Gastroesophageal sphincter (tissue), 3 donors: Measurements from ENCODE around the gene CFAP74.

Experiments used
- CTCF ChIP-seq, 4 experiments: fragments of 200-600 bp in 2 of 4; fragments of 450-650 bp in 2 of 4; sonication (generic) in 1 of 4; IDR thresholded peaks; one replicate each; pipeline ENCODE4 v1.5.1; 2017 to 2019; ENCODE audit warnings: antibody characterized with exemption in 4 of 4, mild to moderate bottlenecking in 2 of 4, moderate library complexity in 2 of 4
- EP300 ChIP-seq: sonication (generic); formaldehyde crosslinking; IDR thresholded peaks from one replicate; pipeline ENCODE4 v1.6.1; 2017; ENCODE audit warnings: antibody characterized with exemption, mild to moderate bottlenecking
- POLR2A ChIP-seq, 2 donors: fragments of 450-650 bp; IDR thresholded peaks; one replicate each; pipeline ENCODE4 v1.6.1; 2017; ENCODE audit warnings: antibody characterized with exemption in 2 of 2, mild to moderate bottlenecking in 2 of 2, moderate library complexity in 1 of 2
- POLR2AphosphoS5 ChIP-seq: sonication (generic); formaldehyde crosslinking; IDR thresholded peaks from one replicate; pipeline ENCODE4 v1.6.1; 2017; ENCODE audit warnings: antibody characterized with exemption

DNA sequence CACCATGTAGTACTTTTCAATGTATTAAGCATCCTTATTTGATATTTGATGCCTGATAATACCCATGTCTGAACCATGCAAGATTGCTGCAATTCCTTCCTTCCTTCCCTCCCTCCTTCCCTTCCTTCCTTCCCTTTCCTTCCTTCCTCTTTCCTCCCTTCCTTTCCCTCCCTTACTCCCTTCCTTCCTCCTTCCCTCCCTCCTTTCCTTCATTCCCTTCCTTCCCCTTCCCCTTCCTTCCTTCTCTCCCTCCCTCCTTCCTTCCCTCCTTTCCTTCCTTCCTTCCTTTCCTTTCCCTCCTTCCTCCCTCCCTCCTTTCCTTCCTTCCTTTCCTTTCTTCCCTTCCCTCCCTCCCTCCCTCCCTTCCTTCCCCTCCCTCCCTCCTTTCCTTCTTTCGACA, 54.8 kb downstream of the CFAP74 start:
- TF ChIP-seq CTCF (IDR thresholded peaks at IDR 0.05) (no peak), POLR2A (IDR thresholded peaks at IDR 0.05) (no peak), POLR2AphosphoS5 (no peak), EP300 (no peak)
